BLaER1 (cell line): ENCODE results near the gene FGL2.

Source experiments
- H3K27ac ChIP-seq: shearing (Covaris generic); formaldehyde crosslinking; 2 replicates; pipeline ENCODE4 v1.8.1; 2022
- H3K27me3 ChIP-seq: shearing (Covaris generic); formaldehyde crosslinking; 2 replicates; pipeline ENCODE4 v1.8.1; 2022
- H3K36me3 ChIP-seq: shearing (Covaris generic); formaldehyde crosslinking; 2 replicates; pipeline ENCODE4 v1.8.1; 2022
- H3K4me1 ChIP-seq: shearing (Covaris generic); formaldehyde crosslinking; 2 replicates; pipeline ENCODE4 v1.8.1; 2022
- H3K4me2 ChIP-seq: shearing (Covaris generic); formaldehyde crosslinking; 2 replicates; pipeline ENCODE4 v1.8.1; 2022
- H3K4me3 ChIP-seq: shearing (Covaris generic); formaldehyde crosslinking; 2 replicates; pipeline ENCODE4 v1.8.1; 2022
- H3K9ac ChIP-seq: shearing (Covaris generic); formaldehyde crosslinking; 2 replicates; pipeline ENCODE4 v1.8.1; 2022
- H3K9me3 ChIP-seq: shearing (Covaris generic); formaldehyde crosslinking; 2 replicates; pipeline ENCODE4 v1.8.1; 2022
- H4K20me1 ChIP-seq: shearing (Covaris generic); formaldehyde crosslinking; 2 replicates; pipeline ENCODE4 v1.8.1; 2022
- Cebpa-rat ChIP-seq: shearing (Covaris generic); IDR thresholded peaks from 2 replicates; pipeline ENCODE4 v1.8.1; 2022

FGL2 gene

GRCh38 chr7:77199013-77199966, at the start of gene FGL2:
FGL2 (minus strand) TSS chr7:77199819; CDS start chr7:77199793, 26 bp downstream.
- no peak for TF ChIP-seq Cebpa-rat
- no peaks in the 10 kb centered on the region for H3K36me3 ChIP-seq
- H4K20me1 ChIP-seq = no peaks in the 10 kb centered on the region
- H3K27ac ChIP-seq = no peak within 1 kb of the TSS
- H3K4me3 ChIP-seq = no peak within 1 kb of the TSS
- H3K4me1 ChIP-seq = 0 out of 2 replicates have a peak, but pooled peaks cover 6% of the 10 kb centered on the region
- no peak within 1 kb of the TSS for H3K9ac ChIP-seq
- peak within 1 kb of the TSS; percentile 17 for H3K4me2 ChIP-seq
- H3K9me3 ChIP-seq = no peaks in the 10 kb centered on the region
- H3K27me3 ChIP-seq = no peaks in the 10 kb centered on the region

- no peak overlapping the region for H3K9ac ChIP-seq
- TF ChIP-seq Cebpa-rat = no peak
Observed at GRCh38 chr7:77248154-77248553, 48.5 kb upstream of the FGL2 start.

GRCh38 chr7:77247206-77247850, 47.7 kb upstream of the FGL2 start:
- TF ChIP-seq Cebpa-rat = no peak
- H3K27me3 ChIP-seq = no peaks in the 10 kb centered on the region
- H3K9ac ChIP-seq = no peak overlapping the region
- no peaks in the 10 kb centered on the region for H3K9me3 ChIP-seq
- no peaks in the 10 kb centered on the region for H3K4me1 ChIP-seq
- H3K27ac ChIP-seq = no peak overlapping the region
- H4K20me1 ChIP-seq = no peaks in the 10 kb centered on the region
- no peak overlapping the region for H3K4me2 ChIP-seq
- H3K36me3 ChIP-seq = peaks cover under 1% of the 10 kb centered on the region; the same call in 1 of the 2 replicates
- no peak overlapping the region for H3K4me3 ChIP-seq

More at GRCh38 chr7:77248154-77248553, 48.5 kb upstream of the FGL2 start:
- Histone ChIP-seq H3K4me2 (no peak overlapping the region), H3K4me1 (no peaks in the 10 kb centered on the region), H3K4me3 (no peak overlapping the region), H3K9me3 (no peaks in the 10 kb centered on the region), H4K20me1 (no peaks in the 10 kb centered on the region), H3K27ac (no peak overlapping the region), H3K36me3 (no peaks in the 10 kb centered on the region), H3K27me3 (no peaks in the 10 kb centered on the region)

- Histone ChIP-seq H3K9ac (no peak overlapping the region), H3K4me2 (no peak overlapping the region), H3K4me1 (no peaks in the 10 kb centered on the region), H3K27me3 (no peaks in the 10 kb centered on the region), H3K27ac (no peak overlapping the region), H4K20me1 (no peaks in the 10 kb centered on the region), H3K9me3 (no peaks in the 10 kb centered on the region), H3K36me3 (peaks cover 5% of the 10 kb centered on the region; the same call in 1 of the 2 replicates), H3K4me3 (no peak overlapping the region)
- no peak for TF ChIP-seq Cebpa-rat
Observed at GRCh38 chr7:77246026-77246640, 46.5 kb upstream of the FGL2 start.

- H3K4me1 ChIP-seq = no peaks in the 10 kb centered on the region
- H3K27ac ChIP-seq = no peak overlapping the region
Observed at GRCh38 chr7:77245015-77245755, 45.6 kb upstream of the FGL2 start.

GRCh38 chr7:77244222-77244934, 44.8 kb upstream of the FGL2 start:
- Histone ChIP-seq H3K4me2 (no peak overlapping the region), H3K9me3 (no peaks in the 10 kb centered on the region), H4K20me1 (no peaks in the 10 kb centered on the region), H3K36me3 (peaks cover 5% of the 10 kb centered on the region; the same call in 1 of the 2 replicates), H3K9ac (no peak overlapping the region), H3K27ac (no peak overlapping the region), H3K4me1 (peaks cover 2% of the 10 kb centered on the region; the same call in 1 of the 2 replicates), H3K4me3 (no peak overlapping the region), H3K27me3 (no peaks in the 10 kb centered on the region)
- TF ChIP-seq Cebpa-rat = no peak

More at GRCh38 chr7:77245015-77245755, 45.6 kb upstream of the FGL2 start:
- Histone ChIP-seq H3K36me3 (peaks cover 5% of the 10 kb centered on the region; the same call in 1 of the 2 replicates), H4K20me1 (no peaks in the 10 kb centered on the region), H3K4me2 (no peak overlapping the region), H3K4me3 (no peak overlapping the region), H3K27me3 (no peaks in the 10 kb centered on the region), H3K9ac (no peak overlapping the region), H3K9me3 (no peaks in the 10 kb centered on the region)
- TF ChIP-seq Cebpa-rat = no peak

- no peak overlapping the region for H3K9ac ChIP-seq
- TF ChIP-seq Cebpa-rat = no peak
- H3K9me3 ChIP-seq = no peaks in the 10 kb centered on the region
- H3K4me2 ChIP-seq = no peak overlapping the region
- peaks cover 13% of the 10 kb centered on the region; the same call in 1 of the 2 replicates for H3K36me3 ChIP-seq
- H3K4me3 ChIP-seq = no peak overlapping the region
- no peak overlapping the region for H3K27ac ChIP-seq
- H3K27me3 ChIP-seq = no peaks in the 10 kb centered on the region
- H3K4me1 ChIP-seq = peaks cover 5% of the 10 kb centered on the region; the same call in 1 of the 2 replicates
- no peaks in the 10 kb centered on the region for H4K20me1 ChIP-seq
Observed at GRCh38 chr7:77242554-77242953, 42.9 kb upstream of the FGL2 start.

GRCh38 chr7:77242068-77242467, 42.4 kb upstream of the FGL2 start:
- Histone ChIP-seq H3K36me3 (peaks cover 18% of the 10 kb centered on the region; the same call in 1 of the 2 replicates), H3K9ac (no peak overlapping the region), H3K4me3 (no peak overlapping the region), H3K9me3 (no peaks in the 10 kb centered on the region), H4K20me1 (no peaks in the 10 kb centered on the region), H3K4me2 (no peak overlapping the region), H3K27ac (no peak overlapping the region), H3K27me3 (no peaks in the 10 kb centered on the region), H3K4me1 (peaks cover 5% of the 10 kb centered on the region; the same call in 1 of the 2 replicates)
- no peak for TF ChIP-seq Cebpa-rat
